Inflammatory macrophage treated with lipopolysaccharide for 4 hours (primary cell): ENCODE measurements around the gene SH3BP4.

Source experiments
- DNase-seq: peaks from one replicate; pipeline ENCODE4 v3.0.0-alpha.2; 2020

SH3BP4 gene

DNA sequence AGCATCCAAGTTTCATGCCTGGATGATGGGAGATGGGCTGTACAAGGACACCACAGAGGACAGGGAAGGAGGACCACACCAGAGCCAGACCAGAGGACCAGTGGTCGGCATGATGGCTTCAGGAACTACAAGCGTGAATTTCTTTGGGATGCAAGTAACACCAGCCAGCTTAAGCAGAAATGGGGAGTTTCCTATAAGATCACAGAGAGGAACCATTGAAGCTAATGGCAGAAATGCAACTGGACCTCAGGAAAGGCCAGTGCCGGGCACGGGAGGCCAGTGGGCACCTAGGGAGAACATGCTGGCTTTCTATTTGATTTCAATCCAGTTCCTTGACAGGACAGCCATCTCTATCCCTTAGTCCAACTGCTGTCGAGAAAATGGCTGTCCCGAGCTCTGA is 145.4 kb downstream of the SH3BP4 start:
- no peak for DNase-seq

GRCh38 chr2:235098269-235098668 is 146.5 kb downstream of the SH3BP4 start:
- no peak for DNase-seq

DNA sequence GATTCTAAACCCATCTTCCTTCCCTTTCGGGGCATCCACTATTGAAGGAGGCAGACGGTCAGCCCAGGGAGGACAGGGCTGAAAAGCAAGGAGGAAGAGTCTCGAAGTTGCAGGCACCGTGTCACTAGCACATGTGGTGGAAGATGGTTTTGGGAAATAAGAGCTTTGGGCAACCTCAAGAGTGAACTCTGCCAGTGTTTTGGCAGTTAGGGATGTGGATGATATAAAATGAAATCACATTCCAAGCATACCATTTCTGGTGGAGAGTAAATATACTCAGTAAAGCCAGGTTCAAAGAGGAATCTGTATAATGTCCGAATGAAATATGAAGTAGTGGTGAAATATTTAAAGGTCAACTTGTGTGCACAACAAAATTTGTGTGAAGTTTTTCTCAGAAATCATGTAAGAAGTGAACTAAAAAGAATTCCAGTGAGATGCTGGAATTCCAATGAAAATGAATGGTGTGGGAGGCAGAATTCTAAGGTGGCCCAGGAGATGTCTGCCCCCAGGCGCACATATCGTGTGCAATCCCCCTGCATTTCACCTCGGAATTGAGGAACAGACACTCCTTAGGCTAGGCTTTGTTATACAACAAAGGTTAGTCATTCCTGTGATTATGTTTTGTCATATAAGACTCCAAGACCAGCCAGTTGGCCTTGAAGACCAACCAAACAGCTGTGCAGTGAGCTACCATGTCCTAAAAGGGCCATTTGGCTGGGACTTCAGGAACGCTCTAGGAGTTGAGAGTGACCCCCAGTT is 147.1 kb downstream of the SH3BP4 start:
- DNase-seq: no peak

DNA sequence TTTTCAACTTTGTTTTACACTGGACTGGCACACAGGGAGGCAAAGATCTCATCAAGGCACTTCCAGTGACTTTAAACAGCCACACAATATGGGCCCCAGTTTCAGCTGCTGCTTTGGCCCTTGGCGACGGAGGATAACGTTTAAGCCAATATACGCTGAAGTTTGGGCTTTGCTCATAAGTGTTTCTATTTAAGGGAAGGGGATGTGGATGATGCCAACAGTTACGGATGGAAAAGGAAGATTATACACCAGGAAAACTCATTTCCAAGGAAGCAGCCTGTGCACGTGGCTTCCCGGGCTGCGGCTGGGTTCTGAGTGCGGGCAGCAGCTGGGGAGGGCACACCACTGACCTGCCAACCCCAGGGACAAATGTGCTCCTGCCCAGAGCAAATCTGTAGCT is 151.1 kb downstream of the SH3BP4 start:
- DNase-seq: no peak
